ENCODE results near the gene ERVFRD-1.
"Not testable (repeated sequence)": the region's sequence is repeated elsewhere in the genome, so short reads cannot be mapped to it uniquely, and the experiment has no call there.

Gene ERVFRD-1

DNA sequence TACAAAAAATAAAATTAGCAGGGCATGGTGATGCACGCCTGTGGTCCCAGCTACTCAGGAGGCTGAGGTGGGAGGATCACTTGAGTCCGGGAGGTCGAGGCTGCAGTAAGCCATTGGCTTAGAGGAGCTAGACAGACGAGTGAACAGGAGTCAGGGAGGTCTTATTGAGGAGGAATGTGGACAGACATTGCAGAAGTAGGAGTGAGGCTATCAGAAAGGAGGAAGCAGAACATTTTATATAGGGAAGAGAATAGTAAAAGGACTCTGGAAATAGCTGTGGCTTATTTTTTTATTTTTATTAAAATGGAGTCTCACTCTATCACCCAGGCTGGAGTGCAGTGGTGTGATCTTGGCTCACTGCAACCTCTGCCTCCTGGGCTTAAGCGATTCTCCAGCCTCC, 20.4 kb downstream of the ERVFRD-1 start:
- DNase-seq (ENCODE audit: low read depth in 2 of 2) = not testable (repeated sequence)

GRCh38 chr6:11089695-11090094, 21.8 kb downstream of the ERVFRD-1 start:
- no peak for DNase-seq (ENCODE audit: low read depth in 2 of 2)

- not testable (repeated sequence) for DNase-seq (ENCODE audit: low read depth in 2 of 2)
These were observed 24.2 kb downstream of the ERVFRD-1 start for GRCh38 chr6:11087141-11087812.

- no peak for DNase-seq (ENCODE audit: low read depth in 2 of 2)
These were observed 25.6 kb downstream of the ERVFRD-1 start for GRCh38 chr6:11085758-11086435.

- no peak for DNase-seq (ENCODE audit: low read depth in 2 of 2)
These were observed 27.6 kb downstream of the ERVFRD-1 start for GRCh38 chr6:11083956-11084355.

GRCh38 chr6:11083491-11083890, 28.0 kb downstream of the ERVFRD-1 start:
- DNase-seq (ENCODE audit: low read depth in 2 of 2) = no peak

GRCh38 chr6:11080296-11080695, 31.2 kb downstream of the ERVFRD-1 start:
- no peak for DNase-seq (ENCODE audit: low read depth in 2 of 2)

DNA sequence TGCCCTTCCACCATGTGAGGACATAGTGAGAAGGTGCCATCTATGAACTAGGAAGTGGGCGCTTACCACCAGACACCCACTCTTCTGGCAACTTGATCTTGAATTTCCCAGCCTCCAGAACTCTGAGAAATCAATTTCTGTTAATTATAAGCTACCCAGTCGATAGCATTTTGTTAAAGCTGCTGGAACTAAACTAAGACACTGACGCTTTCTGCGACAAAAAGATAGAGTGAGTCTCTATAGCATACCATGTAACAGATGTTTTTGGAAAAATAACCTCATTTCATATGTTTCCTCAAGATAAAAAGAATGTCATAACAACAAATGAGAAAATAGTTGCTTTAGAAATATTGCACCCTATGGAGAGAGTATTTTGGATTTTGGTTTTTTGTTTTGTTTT, 33.3 kb downstream of the ERVFRD-1 start:
- no peak for DNase-seq (ENCODE audit: low read depth in 2 of 2)

DNA sequence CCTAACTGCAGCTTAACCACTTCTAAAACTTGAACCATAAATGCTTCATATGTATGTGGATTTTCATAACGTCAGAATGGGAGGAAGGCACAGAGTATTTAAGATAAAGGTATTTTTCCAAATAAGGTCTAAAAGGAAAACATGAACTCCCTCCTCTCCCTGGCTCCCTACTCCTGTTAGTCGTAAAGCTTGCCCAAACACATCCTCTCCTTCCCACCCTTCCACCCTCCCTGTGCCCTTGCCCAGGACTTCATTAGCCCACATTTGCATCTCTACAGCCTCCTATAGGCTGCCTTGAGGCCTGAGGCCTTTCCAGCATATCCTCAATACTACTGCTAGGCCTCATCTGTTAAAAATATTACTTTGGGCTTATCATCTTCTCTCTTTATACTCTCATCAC, 35.0 kb downstream of the ERVFRD-1 start:
- no peak for DNase-seq (ENCODE audit: low read depth in 2 of 2)

GRCh38 chr6:11072101-11072500, 39.4 kb downstream of the ERVFRD-1 start:
- no peak for DNase-seq (ENCODE audit: low read depth in 2 of 2)

GRCh38 chr6:11069760-11070159, 41.8 kb downstream of the ERVFRD-1 start:
- DNase-seq (ENCODE audit: low read depth in 2 of 2) = no peak

GRCh38 chr6:11067348-11067747, 44.2 kb downstream of the ERVFRD-1 start:
- DNase-seq (ENCODE audit: low read depth in 2 of 2) = no peak

- no peak for DNase-seq (ENCODE audit: low read depth in 2 of 2)
These were observed 44.8 kb downstream of the ERVFRD-1 start for GRCh38 chr6:11066505-11067347.

GRCh38 chr6:11065436-11066202, 45.9 kb downstream of the ERVFRD-1 start:
- no peak for DNase-seq (ENCODE audit: low read depth in 2 of 2)

DNA sequence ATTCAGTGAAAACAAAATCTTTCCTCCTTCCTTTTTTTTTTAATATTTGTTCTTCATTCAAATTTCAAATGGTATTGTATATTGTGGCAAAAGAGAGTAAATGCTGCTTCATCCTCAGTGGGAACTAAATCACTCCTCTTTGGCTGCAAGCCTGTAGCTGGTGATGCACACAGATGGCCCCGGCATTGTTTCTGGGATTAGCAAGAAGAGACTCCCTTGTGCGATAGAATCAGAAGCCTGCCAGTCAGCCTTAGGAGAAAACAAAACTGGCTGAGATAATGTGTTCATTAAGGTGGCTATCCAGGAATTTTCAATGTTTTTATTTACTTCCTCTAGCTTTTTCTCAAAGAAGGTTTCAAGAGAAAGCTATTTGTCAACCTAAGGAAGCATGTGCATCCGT, 46.7 kb downstream of the ERVFRD-1 start:
- DNase-seq (ENCODE audit: low read depth in 2 of 2) = no peak

DNA sequence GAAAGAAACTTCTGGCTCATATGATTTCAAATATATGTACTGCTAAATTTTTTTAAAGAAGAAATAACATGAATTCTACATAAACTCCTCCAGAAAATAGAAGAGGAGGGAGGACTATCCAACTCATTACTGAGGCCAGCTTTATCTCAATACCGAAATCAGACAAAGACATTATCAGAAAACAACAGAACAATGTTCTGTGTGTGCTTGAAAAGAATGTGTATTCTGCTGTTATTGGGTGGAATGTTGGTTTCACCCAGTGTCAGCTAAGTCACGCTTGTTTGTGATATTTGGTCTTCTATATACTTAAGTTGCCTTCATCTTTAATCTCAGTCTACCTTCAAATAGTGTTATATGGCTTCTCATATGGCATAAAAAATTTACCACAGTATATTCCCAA, 48.8 kb downstream of the ERVFRD-1 start:
- no peak for DNase-seq (ENCODE audit: low read depth in 2 of 2)

- no peak for DNase-seq (ENCODE audit: low read depth in 2 of 2)
These were observed 49.4 kb downstream of the ERVFRD-1 start for GRCh38 chr6:11062083-11062482.

GRCh38 chr6:11058406-11058805, 53.1 kb downstream of the ERVFRD-1 start:
- no peak for DNase-seq (ENCODE audit: low read depth in 2 of 2)

- DNase-seq (ENCODE audit: low read depth in 2 of 2) = no peak
These were observed 54.7 kb downstream of the ERVFRD-1 start for GRCh38 chr6:11056871-11057270.

DNA sequence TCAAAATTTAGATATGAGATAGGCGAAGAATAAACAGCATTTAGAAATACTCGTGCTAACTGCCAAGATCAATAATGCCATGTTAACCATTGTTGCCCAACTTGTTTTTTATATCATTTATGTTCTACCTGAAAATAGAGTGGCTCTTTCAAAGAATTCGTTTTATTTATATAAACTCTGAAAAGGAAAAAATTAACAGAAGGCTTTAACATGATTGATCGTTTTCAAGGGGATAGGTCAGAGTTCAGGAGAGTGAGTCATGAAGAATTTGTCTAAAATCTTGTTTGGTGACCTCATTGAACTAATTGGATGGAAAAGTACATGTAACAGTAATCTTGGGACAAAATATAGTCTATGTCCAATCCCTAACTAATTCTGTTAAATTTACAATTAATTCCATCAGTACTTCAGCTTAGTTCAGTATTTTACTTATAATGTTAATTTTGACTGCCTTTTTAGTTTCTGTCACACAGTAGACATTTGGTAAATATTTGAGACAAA, 56.3 kb downstream of the ERVFRD-1 start:
- no peak for DNase-seq (ENCODE audit: low read depth in 2 of 2)

GRCh38 chr6:11054722-11055121, 56.8 kb downstream of the ERVFRD-1 start:
- DNase-seq (ENCODE audit: low read depth in 2 of 2) = no peak

DNA sequence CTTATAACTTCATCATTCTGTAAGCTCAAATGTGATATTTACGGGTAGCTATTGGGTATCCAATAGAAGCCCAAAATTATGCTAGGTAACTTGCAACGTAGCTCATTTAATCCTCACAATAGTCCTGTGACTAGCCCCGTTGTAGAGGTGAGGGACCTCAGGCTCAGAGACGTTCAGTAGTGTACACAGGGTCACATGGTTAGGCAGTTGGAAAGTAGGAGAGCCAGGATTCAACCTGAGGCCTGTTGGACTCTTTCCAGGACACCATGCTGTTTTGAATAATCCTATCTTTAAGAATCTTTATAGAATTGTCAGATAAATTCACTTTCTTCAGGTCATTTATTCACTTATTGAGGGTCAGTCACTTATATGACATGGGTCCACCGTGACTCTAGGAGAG, 58.2 kb downstream of the ERVFRD-1 start:
- no peak for DNase-seq (ENCODE audit: low read depth in 2 of 2)
